Measurements from ENCODE around the gene UBAC2.

UBAC2 gene

GRCh38 chr13:99412856-99413255, 212.2 kb downstream of the UBAC2 start:
- H3K4me3 ChIP-seq (ENCODE audit: low read length) = no peak overlapping the region
- no peak for TF ChIP-seq ZNF274 (IDR thresholded peaks at IDR 0.05; ENCODE audit: low read depth, low read length)

GRCh38 chr13:99414048-99414995, 213.7 kb downstream of the UBAC2 start:
- TF ChIP-seq ZNF274 (IDR thresholded peaks at IDR 0.05; ENCODE audit: low read depth, low read length) = no peak
- H3K4me3 ChIP-seq (ENCODE audit: low read length) = no peak overlapping the region

DNA sequence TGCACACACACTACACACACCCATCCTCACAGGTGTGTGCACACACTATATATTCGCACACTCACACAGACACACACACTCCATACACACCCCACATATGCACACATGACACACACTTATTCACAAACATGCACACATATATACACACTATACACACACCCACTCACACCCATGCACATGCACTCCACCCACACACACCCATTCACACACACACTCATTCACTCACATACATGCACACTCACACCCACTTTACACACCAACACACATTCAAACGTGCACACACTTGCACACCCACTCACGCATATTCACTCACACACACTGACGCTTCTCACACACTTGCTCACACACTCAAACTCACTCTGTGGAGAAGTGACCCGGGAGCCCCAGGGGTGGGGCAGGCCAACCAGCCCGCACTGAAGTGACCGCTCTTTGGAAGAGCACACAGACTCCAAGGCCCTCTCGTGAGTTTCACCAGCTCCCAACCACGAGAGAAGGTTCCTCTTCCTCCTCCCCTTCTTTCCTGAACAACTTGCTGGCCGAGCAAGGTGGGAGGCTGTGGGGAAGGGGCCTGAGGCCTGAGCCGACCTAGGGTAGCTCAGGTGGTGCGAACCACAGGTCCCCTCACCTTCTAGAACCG, 214.5 kb downstream of the UBAC2 start:
- TF ChIP-seq ZNF274 (IDR thresholded peaks at IDR 0.05; ENCODE audit: low read depth, low read length) = no peak
- no peak overlapping the region for H3K4me3 ChIP-seq (ENCODE audit: low read length)

DNA sequence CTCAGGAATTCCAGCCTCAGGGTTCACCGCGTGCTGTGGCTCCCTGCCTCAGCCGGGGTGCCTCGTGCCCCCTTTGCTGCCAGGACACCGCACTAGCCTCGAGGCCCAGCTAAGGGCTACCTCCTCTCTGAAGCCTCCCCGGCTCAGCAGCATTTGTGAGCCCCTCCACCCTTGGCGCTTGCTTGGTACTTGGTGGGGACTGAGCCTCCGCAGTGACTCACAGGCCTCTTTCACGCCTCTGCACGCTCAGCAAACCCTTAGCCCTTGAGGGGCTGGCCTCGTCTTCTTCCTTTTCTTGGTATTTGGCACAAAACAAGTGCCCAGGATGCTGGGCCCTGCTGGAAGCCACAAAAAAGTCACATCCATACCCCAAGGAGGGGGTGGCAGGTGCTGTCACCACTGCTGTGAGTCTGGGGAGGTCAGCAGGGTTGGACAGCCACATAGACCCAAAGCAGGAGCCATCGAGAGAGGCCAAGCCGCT, 215.2 kb downstream of the UBAC2 start:
- no peak for TF ChIP-seq ZNF274 (IDR thresholded peaks at IDR 0.05; ENCODE audit: low read depth, low read length)
- H3K4me3 ChIP-seq (ENCODE audit: low read length) = no peak overlapping the region

DNA sequence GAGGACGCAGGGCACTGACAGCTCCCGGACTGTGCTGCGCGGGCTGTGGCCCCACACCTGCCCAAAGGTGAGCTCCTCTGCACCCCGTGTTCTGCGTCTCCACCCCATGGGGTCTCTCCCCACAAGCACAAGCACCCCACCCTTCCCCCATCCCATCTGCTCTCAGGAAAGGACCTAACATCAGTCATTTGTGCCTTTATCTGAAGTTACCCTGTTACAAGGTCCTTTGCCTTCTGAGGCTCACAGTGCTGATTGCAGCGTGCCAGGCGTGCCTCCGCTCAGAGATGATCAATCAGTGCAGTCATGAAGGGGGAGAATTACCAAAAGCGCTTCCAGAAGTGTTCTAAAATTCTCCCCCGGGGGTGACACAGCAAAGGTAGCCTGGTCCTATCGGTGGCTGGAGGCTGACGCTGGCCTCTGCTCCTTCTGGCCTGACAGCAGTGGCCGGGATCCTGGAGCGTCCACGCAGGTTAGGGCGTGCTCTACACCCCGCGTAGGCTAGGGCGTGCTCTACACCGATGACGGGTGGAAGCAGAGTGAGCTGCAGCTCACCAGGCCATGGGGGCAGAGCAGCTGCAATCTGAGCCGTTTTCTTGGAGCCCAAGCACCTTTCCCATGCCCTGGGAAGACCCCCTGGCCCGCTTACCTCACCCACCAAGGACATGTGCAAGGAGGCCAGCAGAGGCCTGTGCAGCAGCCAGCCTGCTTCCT, 215.9 kb downstream of the UBAC2 start:
- no peak for TF ChIP-seq ZNF274 (IDR thresholded peaks at IDR 0.05; ENCODE audit: low read depth, low read length)
- no peak overlapping the region for H3K4me3 ChIP-seq (ENCODE audit: low read length)

- H3K4me3 ChIP-seq (ENCODE audit: low read length) = no peak overlapping the region
- no peak for TF ChIP-seq ZNF274 (IDR thresholded peaks at IDR 0.05; ENCODE audit: low read depth, low read length)
Observed at GRCh38 chr13:99417201-99418102, 216.8 kb downstream of the UBAC2 start.

- no peak overlapping the region for H3K4me3 ChIP-seq (ENCODE audit: low read length)
- TF ChIP-seq ZNF274 (IDR thresholded peaks at IDR 0.05; ENCODE audit: low read depth, low read length) = no peak
Observed at GRCh38 chr13:99418103-99418842, 217.6 kb downstream of the UBAC2 start.

DNA sequence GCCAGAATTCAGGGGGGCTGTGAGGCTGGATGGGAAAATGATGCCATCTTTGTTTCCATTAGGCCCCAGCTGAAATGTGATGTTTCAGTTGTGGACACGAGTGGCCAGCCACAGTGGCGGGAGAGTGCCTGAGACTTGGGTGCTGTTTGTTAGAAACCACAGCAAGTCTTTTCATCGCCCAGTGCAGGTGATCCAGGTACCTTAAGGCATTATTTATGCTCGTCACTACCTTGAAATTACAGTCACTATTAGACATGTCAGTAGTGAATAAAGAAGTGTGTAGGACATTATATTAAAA, 218.1 kb downstream of the UBAC2 start:
- H3K4me3 ChIP-seq (ENCODE audit: low read length) = no peak overlapping the region
- TF ChIP-seq ZNF274 (IDR thresholded peaks at IDR 0.05; ENCODE audit: low read depth, low read length) = no peak

DNA sequence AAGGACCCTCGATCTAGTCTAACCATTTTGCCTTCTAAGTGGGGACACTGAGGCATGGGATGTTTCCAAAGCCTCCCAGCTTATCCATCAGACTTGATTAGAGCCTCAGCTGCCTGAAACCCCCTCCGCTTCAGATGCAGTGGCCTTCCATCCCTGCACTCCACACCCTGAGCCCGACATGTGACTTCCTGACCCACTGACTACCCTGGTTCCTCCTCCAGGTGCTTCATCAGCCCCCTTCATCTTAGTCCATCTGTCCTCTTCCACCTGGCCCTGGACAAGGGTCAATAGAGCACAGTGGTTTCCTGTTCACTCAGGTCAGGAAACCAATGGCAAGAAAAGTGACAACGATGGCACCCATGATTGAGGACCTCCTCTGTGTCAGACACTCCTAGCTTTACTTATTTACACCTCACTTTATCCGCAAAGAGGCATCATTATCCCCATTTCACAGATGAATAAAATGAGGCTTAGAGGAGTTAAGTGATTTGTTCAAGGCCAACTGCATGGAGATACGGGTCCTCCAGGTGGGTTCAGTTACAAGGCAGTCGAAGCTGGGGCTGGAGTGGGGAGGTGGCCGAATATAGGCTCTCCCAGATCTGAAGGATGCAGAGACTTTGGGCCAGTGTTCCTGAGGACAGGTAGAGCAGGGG, 219.1 kb downstream of the UBAC2 start:
- no peak for TF ChIP-seq ZNF274 (IDR thresholded peaks at IDR 0.05; ENCODE audit: low read depth, low read length)
- peak overlapping the region; percentile 14; the same call in 1 of the 2 replicates for H3K4me3 ChIP-seq (ENCODE audit: low read length)

GRCh38 chr13:99421271-99421670, 220.6 kb downstream of the UBAC2 start:
- no peak for TF ChIP-seq ZNF274 (IDR thresholded peaks at IDR 0.05; ENCODE audit: low read depth, low read length)
- H3K4me3 ChIP-seq (ENCODE audit: low read length) = no peak overlapping the region

GRCh38 chr13:99421758-99422585, 221.3 kb downstream of the UBAC2 start:
- H3K4me3 ChIP-seq (ENCODE audit: low read length) = no peak overlapping the region
- no peak for TF ChIP-seq ZNF274 (IDR thresholded peaks at IDR 0.05; ENCODE audit: low read depth, low read length)
